ENCODE measurements around the gene VEGFD.

The VEGFD gene

DNA sequence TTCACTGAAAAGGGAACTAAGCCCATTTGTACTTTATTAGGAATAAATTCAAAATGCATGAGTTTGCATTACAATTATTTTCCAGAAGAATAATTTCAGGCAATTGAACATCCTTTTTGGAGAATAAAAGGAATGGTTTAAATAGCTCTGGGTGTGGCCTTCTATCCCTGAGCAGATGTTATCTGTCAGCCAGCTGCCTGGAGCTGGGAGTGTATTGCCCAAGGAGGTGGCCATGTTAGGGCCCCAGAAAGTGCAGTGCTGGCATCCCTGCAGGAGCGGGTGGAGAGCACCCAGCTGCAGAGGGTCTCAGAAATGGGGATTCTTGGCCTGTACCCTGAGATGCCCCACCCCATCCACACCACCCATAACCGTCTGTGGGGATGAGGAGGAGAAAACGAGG is 21.6 kb upstream of the VEGFD start (continued):
- TF ChIP-seq, protein P1, sequence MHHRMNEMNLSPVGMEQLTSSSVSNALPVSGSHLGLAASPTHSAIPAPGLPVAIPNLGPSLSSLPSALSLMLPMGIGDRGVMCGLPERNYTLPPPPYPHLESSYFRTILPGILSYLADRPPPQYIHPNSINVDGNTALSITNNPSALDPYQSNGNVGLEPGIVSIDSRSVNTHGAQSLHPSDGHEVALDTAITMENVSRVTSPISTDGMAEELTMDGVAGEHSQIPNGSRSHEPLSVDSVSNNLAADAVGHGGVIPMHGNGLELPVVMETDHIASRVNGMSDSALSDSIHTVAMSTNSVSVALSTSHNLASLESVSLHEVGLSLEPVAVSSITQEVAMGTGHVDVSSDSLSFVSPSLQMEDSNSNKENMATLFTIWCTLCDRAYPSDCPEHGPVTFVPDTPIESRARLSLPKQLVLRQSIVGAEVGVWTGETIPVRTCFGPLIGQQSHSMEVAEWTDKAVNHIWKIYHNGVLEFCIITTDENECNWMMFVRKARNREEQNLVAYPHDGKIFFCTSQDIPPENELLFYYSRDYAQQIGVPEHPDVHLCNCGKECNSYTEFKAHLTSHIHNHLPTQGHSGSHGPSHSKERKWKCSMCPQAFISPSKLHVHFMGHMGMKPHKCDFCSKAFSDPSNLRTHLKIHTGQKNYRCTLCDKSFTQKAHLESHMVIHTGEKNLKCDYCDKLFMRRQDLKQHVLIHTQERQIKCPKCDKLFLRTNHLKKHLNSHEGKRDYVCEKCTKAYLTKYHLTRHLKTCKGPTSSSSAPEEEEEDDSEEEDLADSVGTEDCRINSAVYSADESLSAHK (tag by site-specific recombination; IDR thresholded peaks at IDR 0.05): no peak
- no peak for TF ChIP-seq ZNF768 (tag by site-specific recombination; IDR thresholded peaks at IDR 0.05)
- TF ChIP-seq ZNF837 (tag by site-specific recombination; IDR thresholded peaks at IDR 0.05): no peak
- TF ChIP-seq ZNF76 (tag by site-specific recombination; IDR thresholded peaks at IDR 0.05; ENCODE audit: borderline replicate concordance, low read depth): no peak
- TF ChIP-seq ZNF501 (tag by site-specific recombination; IDR thresholded peaks at IDR 0.05): no peak
- no peak for TF ChIP-seq ZNF701 (tag by site-specific recombination; IDR thresholded peaks at IDR 0.05)
- TF ChIP-seq ZNF548 (tag by site-specific recombination; IDR thresholded peaks at IDR 0.05): no peak
- TF ChIP-seq ZNF544 (tag by site-specific recombination; IDR thresholded peaks at IDR 0.05): no peak
- TF ChIP-seq ZNF350 (tag by site-specific recombination; IDR thresholded peaks at IDR 0.05): no peak
- TF ChIP-seq, protein P2, sequence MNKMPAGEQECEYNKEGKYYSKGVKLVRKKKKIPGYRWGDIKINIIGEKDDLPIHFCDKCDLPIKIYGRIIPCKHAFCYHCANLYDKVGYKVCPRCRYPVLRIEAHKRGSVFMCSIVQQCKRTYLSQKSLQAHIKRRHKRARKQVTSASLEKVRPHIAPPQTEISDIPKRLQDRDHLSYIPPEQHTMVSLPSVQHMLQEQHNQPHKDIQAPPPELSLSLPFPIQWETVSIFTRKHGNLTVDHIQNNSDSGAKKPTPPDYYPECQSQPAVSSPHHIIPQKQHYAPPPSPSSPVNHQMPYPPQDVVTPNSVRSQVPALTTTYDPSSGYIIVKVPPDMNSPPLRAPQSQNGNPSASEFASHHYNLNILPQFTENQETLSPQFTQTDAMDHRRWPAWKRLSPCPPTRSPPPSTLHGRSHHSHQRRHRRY (tag by site-specific recombination; IDR thresholded peaks at IDR 0.05): no peak
- TF ChIP-seq, protein P3, sequence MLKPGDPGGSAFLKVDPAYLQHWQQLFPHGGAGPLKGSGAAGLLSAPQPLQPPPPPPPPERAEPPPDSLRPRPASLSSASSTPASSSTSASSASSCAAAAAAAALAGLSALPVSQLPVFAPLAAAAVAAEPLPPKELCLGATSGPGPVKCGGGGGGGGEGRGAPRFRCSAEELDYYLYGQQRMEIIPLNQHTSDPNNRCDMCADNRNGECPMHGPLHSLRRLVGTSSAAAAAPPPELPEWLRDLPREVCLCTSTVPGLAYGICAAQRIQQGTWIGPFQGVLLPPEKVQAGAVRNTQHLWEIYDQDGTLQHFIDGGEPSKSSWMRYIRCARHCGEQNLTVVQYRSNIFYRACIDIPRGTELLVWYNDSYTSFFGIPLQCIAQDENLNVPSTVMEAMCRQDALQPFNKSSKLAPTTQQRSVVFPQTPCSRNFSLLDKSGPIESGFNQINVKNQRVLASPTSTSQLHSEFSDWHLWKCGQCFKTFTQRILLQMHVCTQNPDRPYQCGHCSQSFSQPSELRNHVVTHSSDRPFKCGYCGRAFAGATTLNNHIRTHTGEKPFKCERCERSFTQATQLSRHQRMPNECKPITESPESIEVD (tag by site-specific recombination; IDR thresholded peaks at IDR 0.05): no peak
- no peak for TF ChIP-seq ZBTB8A (tag by site-specific recombination; IDR thresholded peaks at IDR 0.05)
- TF ChIP-seq MZF1 (tag by site-specific recombination; IDR thresholded peaks at IDR 0.05; ENCODE audit: borderline replicate concordance): no peak
- no peak for TF ChIP-seq ZFP37 (tag by site-specific recombination; IDR thresholded peaks at IDR 0.05)

DNA sequence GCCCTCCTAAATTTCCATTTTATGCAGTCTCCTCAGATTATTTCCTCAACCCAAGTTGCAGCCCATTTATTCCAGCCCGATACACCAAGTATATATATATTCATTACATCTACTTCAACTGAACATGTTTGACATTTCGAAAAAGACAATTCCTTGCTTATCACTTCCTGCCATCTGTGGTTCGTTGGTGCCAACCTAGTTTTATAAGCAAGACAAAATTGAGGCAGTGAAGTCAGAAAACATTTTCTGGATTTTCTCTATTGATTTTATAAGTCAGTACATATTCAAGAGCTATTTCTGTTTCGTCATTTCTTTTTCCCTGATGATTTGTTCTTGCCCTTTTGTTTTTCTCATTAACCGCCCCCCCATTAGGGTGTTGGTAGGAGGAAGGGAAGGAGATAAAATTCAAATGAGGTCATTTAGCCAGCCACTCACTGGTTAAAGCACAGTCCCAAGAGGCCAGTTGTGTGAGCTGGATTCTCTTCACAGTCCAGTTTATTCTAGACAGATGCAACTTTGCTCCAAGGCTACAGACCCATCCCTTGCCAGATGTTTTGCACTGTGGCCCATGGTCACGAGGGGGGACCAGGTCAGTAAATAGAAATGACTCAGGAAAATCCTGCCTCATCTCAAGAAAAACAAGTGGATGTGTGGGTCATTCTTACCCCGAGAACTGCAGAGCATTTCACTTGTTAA is 20.3 kb upstream of the VEGFD start:
- Histone ChIP-seq H3K27ac (ENCODE audit: extremely low read depth, low read depth, low read length) (no peak overlapping the region), H3K9me3 (ENCODE audit: control insufficient read depth, insufficient read depth, low read depth, low read length) (no peaks in the 10 kb centered on the region), H3K36me3 (ENCODE audit: control insufficient read depth in 2 of 2, insufficient read depth in 1 of 2, low read length in 2 of 2) (no peaks in the 10 kb centered on the region), H3K4me1 (ENCODE audit: control insufficient read depth, insufficient read depth, low read length) (no peaks in the 10 kb centered on the region), H3K4me3 (ENCODE audit: low read depth, low read length) (no peak overlapping the region)
- CTCF ChIA-PET: no interaction called here
- POLR2A ChIA-PET: no interaction called here
- TF ChIP-seq GLIS1 (tag by site-specific recombination; IDR thresholded peaks at IDR 0.05) (no peak), ZBTB21 (tag by site-specific recombination; IDR thresholded peaks at IDR 0.05) (no peak), SP7 (tag by site-specific recombination; IDR thresholded peaks at IDR 0.05) (no peak), ZNF354C (tag by site-specific recombination; IDR thresholded peaks at IDR 0.05; ENCODE audit: borderline replicate concordance, low read depth) (no peak)
- TF ChIP-seq, protein P4, sequence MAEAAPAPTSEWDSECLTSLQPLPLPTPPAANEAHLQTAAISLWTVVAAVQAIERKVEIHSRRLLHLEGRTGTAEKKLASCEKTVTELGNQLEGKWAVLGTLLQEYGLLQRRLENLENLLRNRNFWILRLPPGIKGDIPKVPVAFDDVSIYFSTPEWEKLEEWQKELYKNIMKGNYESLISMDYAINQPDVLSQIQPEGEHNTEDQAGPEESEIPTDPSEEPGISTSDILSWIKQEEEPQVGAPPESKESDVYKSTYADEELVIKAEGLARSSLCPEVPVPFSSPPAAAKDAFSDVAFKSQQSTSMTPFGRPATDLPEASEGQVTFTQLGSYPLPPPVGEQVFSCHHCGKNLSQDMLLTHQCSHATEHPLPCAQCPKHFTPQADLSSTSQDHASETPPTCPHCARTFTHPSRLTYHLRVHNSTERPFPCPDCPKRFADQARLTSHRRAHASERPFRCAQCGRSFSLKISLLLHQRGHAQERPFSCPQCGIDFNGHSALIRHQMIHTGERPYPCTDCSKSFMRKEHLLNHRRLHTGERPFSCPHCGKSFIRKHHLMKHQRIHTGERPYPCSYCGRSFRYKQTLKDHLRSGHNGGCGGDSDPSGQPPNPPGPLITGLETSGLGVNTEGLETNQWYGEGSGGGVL (tag by site-specific recombination; IDR thresholded peaks at IDR 0.05): no peak
- TF ChIP-seq, protein P5, sequence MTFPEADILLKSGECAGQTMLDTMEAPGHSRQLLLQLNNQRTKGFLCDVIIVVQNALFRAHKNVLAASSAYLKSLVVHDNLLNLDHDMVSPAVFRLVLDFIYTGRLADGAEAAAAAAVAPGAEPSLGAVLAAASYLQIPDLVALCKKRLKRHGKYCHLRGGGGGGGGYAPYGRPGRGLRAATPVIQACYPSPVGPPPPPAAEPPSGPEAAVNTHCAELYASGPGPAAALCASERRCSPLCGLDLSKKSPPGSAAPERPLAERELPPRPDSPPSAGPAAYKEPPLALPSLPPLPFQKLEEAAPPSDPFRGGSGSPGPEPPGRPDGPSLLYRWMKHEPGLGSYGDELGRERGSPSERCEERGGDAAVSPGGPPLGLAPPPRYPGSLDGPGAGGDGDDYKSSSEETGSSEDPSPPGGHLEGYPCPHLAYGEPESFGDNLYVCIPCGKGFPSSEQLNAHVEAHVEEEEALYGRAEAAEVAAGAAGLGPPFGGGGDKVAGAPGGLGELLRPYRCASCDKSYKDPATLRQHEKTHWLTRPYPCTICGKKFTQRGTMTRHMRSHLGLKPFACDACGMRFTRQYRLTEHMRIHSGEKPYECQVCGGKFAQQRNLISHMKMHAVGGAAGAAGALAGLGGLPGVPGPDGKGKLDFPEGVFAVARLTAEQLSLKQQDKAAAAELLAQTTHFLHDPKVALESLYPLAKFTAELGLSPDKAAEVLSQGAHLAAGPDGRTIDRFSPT (tag by site-specific recombination; IDR thresholded peaks at IDR 0.05): no peak
- TF ChIP-seq, protein P6, sequence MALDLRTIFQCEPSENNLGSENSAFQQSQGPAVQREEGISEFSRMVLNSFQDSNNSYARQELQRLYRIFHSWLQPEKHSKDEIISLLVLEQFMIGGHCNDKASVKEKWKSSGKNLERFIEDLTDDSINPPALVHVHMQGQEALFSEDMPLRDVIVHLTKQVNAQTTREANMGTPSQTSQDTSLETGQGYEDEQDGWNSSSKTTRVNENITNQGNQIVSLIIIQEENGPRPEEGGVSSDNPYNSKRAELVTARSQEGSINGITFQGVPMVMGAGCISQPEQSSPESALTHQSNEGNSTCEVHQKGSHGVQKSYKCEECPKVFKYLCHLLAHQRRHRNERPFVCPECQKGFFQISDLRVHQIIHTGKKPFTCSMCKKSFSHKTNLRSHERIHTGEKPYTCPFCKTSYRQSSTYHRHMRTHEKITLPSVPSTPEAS (tag by site-specific recombination; IDR thresholded peaks at IDR 0.05): no peak
- TF ChIP-seq, protein P7, sequence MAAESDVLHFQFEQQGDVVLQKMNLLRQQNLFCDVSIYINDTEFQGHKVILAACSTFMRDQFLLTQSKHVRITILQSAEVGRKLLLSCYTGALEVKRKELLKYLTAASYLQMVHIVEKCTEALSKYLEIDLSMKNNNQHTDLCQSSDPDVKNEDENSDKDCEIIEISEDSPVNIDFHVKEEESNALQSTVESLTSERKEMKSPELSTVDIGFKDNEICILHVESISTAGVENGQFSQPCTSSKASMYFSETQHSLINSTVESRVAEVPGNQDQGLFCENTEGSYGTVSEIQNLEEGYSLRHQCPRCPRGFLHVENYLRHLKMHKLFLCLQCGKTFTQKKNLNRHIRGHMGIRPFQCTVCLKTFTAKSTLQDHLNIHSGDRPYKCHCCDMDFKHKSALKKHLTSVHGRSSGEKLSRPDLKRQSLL (tag by site-specific recombination; IDR thresholded peaks at IDR 0.05): no peak

Data from HEK293 (cell line).